ENCODE data around the gene KXD1.
"Not testable (repeated sequence)": the region's sequence is repeated elsewhere in the genome, so short reads cannot be mapped to it uniquely, and the experiment has no call there.

Gene KXD1

DNA sequence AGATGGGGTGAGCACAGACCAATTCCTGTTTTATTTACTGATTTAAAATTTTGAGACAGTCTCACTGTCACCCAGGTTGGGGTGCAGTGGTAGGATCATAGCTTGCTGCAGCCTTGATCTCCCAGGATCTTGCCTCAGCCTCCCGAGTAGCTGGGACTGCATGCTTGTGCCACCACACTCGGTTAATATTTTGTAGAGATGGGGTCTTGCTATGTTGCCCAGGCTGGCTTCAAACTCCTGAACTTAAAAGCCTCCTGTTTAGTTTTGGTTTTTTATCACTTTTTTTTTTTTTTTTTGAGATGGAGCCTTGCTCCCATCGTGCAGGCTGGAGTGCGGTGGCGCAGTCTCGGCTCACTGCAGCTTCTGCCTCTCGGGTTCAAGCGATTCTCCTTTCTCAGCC is 18.7 kb downstream of the KXD1 start:
- no peak for DNase-seq

DNA sequence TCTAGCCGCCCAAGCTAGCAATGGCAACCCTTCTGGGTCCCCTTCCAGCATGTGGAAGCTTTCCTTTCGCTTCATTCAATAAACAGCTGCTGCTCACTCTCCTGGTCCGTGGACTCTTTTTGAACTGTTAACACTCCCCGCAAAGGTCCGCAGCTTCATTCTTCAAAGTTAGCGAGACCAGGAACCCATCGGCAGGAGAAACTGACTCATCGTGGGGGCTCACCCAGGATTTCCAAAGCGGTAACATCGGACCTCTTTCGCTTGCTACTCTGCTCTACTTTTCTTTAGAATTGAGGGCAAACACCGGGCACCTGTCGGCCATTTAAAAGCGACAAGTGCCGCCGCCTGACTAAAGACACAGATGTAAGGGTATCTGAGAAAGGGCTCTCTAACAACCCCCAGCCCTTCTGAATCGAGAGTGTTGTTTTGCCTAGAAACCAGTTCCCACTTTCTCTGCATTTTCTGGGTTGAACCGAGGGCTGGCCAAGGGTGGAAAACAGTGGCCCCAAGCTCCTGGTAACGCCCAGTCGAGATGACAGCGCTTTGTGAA is 19.8 kb downstream of the KXD1 start:
- DNase-seq: no peak

DNA sequence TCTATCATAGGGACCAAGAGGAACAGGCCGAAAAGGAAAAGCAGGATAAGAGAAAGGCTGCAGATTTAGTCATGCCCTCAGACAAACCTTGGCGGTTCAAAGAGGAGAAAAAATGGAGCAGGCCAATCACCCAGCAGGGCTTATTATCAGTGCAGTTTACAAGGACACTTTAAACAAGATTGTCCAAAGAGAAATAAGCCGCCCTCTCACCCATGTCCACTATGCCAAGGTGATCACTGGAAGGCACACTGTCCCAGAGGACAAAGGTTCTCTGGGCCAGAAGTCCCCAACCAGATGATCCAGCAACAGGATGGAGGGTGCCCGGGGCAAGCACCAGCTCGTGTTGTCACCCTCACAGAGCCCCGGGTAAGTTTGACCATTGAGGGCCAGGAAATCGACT is 22.6 kb downstream of the KXD1 start:
- no peak for DNase-seq

DNA sequence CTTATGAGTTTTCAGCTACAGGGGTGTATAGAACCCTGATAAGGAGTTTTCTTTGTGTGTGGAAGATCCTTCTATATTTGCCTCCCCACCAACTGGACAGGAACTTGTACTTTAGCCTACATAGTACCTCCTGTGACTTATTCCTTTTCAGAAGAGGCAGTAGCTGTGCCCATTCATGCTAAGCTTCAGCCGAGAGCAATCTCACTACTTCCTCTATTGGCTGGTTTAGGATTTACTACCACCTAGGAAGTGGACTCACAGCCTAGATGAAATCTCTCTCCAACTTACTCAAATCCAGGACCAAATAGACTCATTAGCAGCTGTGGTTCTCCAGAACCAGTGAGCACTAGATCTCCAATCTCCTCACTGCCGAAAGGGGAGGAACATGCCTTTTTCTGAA is 28.6 kb downstream of the KXD1 start:
- DNase-seq: no peak

DNA sequence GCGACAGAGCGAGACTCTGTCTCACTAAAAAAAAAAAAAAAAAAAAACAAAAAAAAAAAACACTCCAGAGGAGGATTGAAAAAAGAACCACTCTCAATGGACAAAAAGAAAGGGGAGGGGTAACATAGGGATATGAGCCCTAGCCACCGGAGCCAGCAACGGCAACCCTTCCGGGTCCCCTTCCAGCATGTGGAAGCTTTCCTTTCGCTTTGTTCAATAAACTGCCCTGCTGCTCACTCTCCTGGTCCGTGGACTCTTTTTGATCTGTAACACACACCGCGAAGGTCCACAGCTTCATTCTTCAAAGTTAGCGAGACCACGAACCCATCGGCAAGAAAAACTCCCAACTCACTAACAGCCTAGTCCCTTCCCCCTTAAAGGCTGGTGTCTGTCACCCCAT is 29.9 kb downstream of the KXD1 start:
- DNase-seq: no peak

DNA sequence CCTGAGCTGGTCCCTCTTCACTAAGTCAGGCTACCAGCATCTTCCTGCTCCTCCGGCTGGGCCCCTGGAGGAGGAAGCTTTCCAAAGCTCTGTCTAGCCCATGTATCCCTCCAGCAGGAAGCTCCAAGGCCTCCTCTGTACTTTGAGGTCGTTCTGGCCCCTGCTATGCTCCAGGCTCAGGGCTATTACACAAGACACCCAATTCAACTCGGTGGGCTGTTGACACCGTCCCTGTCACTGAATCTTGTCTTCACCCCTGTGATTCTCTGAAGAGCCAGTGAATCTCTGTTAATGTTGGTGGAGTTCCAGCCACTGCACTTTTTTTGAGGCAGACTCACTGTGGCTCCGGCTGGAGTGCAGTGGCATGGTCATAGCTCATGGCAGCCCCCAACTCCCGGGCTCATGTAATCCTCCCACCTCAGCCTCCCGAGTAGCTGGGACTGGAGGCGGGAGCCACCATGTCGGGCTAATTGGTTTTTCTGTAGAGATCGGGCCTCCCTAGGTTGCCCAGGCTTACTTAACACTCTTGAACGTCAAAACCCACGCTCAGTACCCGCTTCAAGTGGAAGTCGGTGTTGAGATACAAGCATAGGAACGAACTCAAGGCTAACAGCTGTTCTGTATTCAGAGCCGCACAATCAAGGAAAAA is 30.4 kb downstream of the KXD1 start:
- no peak for DNase-seq

DNA sequence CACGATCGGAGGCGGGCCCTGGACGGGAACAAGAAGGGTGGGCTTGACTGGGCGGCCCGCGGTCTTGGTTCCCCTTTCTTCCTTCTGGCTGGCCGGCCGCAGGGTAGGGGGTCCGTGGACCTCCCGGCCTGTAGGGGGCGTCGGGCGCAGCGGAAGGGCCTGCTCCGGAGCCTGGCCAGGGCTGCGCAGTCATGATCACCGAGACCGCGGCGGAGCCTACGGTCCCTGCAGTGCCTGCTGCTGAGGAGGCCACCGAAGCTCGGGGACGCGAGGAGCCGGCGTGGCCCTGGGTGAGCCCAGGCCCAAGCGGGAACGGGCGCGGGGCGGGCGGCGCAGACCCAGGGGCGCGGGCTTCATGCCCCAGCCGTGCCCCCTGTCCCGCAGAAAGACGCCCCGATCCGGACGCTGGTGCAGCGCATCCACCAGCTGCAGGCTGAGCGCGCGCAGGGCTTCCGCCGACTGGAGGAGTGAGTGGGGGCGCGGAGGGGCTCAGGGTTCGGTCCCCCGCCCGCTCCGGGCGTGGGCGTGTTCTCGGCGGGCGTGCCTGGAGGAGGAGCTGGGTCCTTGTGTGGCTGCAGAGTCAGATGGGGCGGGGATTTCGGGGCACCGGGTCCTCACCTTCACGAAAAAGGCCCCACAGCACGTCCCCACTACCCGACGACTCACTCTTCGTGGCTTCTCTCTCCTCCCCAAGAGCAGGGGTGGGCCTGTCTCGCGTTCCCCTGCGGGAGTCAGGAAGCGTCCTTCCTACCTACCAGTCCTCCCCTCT is 31.1 kb downstream of the KXD1 start, which contains the start of gene REX1BD:
TSS of gene REX1BD (plus strand) at position 188 of the 769 bp plus-strand sequence. CDS start at position 192, 4 bp downstream.
- peak; percentile 23 to 88 (median 69) for DNase-seq

DNA sequence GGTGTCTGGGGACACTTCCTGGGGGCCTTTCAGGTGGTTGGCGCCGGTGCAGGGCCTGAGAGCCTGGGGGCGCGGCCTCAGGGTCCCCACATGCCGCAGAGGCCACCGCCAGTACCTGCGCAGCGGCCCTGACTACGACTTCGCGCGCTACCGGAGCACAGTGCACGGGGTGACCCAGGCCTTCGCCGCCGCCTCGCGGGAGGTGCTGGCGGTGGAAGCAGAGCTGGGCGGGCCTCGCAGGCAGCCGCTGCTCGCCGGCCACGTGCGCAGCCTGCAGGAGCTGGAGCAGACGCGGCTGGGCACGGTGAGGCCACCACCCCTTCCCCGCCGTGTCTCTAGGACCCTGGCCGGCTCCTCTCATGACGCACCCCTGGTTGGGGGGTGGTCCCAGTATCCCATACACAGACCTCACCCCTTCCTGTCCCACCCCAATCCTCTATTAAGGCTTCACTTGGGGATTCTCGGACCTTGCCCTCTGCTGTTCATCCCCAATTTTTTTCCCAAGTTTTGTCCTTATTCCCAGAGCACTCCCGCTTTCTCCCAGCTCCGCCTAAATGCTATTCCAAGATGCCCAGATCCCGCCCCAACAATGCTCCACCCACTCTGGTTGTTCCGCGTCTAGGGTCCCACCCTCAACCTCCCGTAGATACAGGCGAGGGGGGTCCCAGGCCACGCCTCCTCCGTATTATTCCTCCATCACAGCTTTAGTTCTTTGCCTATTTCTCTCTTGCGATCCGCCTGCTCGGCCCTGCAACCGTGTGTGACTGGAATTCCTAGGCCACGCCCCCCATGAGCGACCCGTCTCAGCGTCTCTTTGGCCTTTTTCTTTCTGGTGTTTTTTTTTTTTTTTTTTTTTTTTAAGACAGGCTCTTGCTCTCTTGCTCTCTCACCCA is 32.0 kb downstream of the KXD1 start:
- peak in 26 of 51 donors; percentile 10 to 67 (median 33) for DNase-seq

DNA sequence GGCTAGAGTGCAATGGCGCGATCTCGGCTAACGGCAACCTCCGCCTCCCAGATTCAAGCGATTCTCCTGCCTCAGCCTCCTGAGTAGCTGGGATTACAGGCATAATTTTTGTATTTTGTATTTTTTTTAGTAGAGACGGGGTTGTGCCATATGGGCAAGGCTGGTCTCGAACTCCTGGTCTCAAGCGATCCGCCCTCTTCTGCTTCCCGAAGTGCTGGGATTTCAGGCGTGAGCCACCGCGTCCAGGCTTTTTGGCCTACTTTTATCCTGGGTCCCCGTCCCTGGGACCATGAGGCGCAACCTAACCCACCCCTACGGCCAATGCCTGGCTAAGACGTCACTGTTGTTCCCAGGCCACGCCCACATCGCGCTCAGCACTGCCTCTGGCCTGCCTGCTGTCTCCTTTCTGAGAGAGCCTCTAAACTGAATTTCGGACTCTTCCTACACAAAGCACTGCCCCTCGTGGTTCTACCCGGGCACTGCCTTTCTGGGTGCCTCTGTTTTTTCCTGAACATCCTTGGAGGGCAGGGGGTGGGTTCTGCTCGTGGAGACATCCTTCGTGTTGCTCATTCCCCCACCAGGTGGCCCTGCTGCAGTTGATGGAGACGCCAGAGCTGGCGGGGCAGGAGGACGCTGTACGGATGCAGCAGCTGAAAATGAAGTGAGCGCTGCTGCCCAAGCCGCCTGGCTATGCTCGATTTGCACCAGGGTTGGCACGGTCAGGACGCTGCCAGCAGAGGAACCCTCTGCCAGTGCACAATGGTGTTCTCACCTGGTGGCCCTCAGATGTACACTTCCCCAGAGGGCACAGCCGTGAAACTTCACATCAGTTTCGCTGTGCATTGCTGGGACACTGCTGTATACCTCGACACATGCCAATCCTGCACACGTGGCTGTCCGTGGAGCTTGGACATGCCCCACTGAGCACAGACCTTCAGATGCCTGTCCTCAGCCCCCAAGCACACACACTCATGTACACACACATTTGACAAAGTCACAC is 32.9 kb downstream of the KXD1 start:
- DNase-seq: peak in 48 of 51 donors; percentile 13 to 89 (median 68)

DNA sequence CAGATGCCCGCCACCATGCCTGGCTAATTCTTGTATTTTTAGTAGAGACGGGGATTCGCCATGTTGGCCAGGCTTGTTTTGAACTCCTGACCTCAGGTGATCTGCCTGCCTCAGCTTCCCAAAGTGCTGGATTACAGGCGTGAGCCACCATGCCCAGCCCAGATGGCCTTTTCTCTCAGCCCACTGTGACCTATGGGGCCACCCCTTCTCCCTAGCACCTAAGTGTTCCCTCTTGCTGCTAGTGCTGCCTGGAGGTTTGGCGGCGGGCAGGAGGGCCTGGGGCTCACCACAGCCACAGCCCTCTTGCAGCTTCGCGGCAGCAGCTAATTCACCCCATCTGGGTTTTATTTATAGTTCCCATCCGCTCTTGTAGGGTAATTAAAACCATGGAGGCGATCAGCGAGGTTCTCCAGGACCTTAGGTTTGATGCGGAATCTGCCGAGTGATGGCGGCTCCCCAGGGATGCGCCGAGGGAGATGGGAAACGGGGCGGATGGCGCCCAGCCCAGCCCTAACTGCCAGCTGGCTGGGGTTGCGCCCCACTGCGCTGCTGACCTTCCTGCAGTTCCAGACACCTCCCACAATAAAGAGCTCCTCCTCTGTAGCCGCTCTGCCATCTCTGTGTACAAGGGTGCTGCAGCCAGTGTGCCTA is 34.2 kb downstream of the KXD1 start:
- no peak for DNase-seq

DNA sequence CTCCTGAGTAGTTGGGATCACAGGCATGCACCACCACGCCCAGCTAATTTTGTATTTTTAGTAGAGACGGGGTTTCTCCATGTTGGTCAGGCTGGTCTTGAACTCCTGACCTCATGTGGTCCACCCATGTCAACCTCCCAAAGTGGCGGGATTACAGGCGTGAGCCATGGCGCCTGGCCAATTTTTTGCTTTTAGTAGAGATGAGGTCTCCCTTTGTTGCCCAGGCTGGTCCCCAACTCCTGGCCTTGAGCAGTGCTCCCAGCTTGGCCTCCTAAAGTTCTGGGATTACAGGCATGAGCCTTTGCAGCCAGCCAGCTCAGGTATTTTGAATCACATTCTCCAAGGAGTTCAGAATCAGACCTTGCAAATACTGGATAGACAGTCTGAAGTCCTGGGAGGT is 35.1 kb downstream of the KXD1 start:
- DNase-seq: not testable (repeated sequence)

DNA sequence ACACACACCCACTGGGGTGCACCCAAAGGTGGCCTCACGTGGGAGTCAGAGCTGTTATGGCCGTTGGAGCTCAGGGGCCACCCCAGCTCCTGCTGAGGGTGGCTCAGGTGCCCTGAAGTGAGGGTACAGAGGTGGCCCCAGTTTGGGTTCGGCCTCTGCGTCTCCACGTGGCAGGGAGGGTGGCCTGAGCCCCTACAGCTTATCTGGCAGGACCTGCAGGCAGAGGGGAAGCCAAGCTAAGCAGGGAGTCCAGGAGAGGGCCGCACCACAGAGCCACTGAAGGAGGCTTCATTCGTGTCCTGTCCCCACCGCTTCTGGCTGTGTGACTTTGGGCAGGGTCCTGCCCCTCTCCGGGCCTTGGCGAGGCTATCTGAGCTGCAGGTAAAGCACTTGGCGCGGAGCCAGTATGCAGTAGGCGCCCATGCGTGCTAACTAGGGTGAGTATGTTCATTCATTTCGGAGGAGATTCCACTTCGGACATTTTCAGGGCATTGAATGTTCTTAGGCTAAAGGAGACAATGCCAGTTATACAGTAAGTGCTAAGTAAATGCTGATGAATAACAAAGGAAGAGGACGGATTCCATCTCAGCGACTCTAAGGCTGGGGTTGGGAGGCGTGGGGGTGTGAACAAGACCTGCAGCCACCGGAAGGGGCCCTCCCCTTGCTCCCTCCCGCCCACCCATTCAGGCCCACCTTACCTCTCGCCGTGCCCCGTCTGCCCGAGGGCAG is 35.9 kb downstream of the KXD1 start:
- peak in 2 of 51 donors; percentile 5 to 6 for DNase-seq

DNA sequence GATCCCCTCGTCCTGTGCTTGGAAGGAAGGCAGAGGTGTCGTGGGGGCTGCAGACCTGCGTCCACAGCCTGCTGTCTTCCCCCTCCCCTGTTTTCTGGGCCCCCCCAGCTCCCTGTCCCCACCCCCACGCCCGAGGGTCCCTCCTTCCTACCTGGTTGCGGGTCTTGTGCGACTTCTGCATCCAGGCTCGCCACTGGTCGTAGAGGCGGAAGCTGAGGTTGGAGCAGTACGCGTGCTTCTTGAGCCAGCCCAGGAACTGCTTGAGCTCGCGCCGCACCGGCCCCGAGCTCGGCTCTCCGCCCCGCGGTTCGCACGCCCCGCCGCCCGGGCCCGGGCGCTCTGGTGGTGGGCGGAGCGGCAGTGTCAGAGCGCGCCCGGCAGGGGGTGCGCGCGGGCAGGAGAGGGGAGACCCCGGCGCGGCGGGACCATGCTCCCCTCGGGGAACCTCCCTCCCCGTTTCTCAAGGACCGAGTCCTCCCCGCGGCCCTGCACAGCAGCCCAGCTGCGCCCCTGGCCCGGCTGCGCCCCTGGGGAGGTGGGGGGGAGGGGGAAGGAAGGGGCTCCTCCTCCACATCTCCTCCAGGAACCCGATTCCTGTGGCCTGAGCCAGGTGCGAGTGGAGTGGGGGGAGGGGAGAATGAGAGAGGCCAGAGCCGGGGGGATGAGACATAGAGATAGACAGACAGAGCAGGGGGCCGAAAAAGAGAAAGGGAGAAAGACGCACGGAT is 36.6 kb downstream of the KXD1 start:
- DNase-seq: peak in 37 of 51 donors; percentile 7 to 70 (median 40)

DNA sequence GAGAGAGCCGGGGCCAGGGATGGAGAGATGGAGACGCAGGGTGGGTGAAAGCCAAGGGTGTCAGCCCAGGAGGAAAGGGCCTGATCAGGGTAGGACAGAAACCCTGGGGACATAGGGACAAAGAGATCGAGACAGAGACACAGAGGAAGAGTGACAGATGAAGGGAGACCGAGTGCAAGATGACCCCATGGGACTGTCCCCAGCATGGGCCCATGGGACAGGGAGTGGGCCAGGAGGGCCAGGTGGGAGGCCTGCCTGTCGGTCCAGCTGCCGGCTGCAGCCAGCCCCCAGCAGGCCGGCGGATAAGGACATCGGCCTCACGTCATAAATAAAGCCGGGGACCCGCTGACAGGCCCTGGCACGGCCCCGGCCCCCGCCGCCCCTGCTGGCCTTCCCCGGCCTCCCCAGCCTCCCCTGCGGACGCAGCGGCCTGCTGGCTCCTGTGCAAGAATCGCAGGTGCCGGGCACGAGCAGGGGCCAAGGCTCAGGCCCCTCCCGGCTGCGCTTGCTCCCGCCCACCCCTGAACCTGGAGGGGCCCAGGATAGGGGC is 37.2 kb downstream of the KXD1 start:
- no peak for DNase-seq

DNA sequence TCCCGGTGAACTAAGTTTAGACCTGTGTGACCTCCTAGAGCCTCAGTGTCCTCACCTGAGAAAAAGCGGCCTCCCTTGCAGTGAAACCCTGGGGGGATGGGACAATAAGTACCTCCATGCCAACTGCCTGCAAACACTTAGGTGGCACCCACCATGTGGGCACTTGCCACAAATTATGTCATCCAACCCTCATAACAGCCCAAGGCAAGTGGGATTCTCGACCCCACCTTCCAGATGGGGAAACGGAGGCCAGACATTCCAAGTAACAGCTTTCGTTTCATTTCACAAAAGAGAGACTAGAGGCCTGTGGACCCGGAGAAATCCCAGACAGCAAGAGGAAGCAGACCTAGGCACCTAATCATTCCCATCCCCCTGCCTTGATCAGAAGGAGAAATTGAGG is 37.8 kb downstream of the KXD1 start:
- DNase-seq: no peak

DNA sequence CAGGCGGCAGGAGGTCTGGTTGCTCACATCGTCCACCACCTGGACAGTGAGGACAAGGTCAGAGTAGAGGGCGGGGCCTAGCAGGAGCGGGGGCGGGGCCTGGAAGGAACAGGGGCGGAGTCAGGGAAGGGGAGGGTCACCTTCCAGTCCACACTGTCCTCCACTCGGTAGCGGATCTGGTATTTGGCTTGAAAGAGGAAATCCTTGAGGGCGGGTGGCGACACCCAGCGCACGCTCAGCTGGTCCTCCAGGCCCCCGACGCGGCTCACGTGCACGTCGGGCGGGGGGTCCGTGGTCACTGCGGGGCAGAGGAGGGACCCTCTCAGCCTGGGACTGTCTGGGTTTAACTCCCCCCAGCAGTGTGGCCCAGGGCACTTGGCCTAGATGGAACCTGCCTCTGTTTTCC is 39.1 kb downstream of the KXD1 start:
- peak in 3 of 51 donors; percentile 8 to 19 (median 16) for DNase-seq

DNA sequence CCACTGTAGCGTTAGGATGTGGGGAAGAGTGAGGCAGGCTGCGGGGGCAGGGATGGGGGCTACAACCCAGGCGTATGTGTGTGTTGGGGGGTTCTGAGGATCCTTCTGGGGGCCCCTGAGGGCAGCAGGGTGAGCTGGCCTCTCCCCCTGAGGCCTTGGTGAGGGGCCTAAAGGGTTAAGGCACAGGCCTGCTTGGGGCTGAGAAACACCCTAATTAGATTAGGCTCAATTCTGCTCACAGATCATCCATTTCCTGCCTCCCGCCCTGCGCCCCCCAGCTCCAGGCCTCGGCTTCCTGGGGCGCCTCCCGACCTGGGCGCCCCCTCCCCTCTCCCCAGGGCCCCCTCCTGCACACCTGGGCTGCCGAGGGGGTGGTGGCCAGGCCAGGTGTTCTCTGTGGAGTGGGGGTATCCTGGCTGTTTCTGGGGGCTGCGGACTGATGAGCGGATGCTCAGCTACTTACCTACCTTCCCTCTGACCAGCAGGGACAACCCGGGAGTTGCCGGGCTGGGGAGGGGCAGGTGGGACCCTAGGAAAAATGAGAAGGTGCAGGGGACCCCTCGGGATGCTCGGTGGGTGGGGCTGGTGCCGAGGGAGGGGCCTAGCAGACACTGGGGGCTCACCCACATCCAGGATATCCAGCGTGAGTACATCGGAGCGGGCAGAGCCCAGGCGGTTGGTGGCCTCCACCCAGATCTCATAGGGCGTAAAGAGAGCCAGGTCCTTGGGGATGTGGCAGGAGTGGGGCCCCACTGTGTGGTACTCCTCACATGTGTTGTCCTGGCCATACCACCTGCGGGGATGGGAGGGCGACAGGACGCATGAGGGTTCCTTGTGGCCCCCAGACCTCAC is 40.4 kb downstream of the KXD1 start:
- DNase-seq: no peak

All from hypothalamus (tissue), 51 donors.